ENCODE measurements around the gene ZNF74.

The ZNF74 gene

DNA sequence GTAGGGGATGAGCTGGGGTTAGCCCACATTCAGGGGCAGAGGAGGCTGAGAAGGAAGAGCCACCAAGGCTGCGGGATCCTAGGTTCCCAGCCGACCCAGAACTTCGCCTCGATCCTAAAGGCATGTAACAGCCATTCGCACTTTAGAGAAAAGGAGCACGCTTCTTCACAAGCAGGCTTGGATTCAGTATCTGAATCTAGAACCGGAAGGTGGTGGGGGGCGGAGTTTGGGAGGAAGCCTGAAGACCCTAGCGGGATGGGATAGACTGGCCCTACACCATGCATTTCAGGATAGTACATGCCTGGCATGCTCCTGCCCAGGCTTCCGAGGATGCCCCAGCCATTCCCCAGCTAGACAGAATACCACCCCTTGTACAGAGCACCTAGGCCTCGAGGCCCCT is 39.2 kb downstream of the ZNF74 start:
- TF ChIP-seq CTCF (IDR thresholded peaks at IDR 0.05; ENCODE audit: low read depth, low read length, missing control alignments), result no peak
- no peak for DNase-seq (ENCODE audit: extremely low read depth, low read depth)
- no peak overlapping the region for H3K4me3 ChIP-seq (replicated peaks; ENCODE audit: low read depth, low read length)

DNA sequence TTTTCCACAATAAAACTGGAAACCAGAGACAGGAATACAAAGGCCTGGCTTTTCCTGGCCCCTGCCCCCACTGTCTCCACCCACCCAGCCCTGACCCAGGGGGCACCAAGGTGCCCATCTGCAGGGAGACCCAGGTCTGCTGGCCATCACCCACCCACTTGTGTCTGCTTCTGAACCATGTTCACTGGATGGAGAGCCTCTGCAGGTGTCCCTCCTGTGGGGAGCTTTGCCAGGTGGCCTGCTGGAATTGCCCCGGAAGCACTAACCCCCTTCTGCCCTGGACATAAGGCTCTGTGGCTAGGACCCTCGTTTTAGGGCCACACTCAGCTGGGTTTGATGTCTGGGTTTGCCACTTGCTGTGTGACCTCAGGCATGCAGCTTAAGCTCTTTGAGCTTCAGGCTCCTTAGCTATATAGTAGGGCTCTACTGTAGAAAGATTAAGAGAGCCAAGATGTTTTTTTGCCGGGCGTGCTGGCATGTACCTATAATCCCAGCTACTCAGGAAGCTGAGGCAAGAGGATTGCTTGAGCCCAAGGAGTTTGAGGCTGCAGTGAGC is 39.8 kb downstream of the ZNF74 start:
- no peak for DNase-seq (ENCODE audit: extremely low read depth, low read depth)
- no peak overlapping the region for H3K4me3 ChIP-seq (replicated peaks; ENCODE audit: low read depth, low read length)
- TF ChIP-seq CTCF (IDR thresholded peaks at IDR 0.05; ENCODE audit: low read depth, low read length, missing control alignments), result no peak

DNA sequence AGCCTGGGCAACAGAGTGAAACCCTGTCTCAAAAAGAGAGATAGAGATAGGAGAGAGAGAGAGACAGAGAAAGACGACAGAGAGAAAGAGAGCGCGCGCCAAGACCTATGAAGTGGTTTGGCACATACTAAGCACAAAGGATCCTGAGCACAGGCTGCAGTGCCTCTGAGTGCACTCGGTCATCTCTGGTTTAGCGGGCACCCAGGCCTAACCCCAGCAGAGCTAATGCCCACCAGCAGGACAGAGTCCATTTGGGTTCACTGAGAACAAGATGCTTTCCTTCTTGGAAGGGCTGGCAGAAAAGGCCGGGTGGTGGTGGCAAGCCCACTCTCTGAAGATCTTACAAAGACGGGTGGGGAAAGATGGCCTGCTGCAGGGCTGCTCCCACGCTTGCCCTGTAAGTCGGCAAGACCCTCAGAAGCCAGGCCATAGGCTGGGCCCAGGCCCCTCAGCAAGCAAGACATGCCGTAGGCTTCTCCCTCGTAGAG is 40.4 kb downstream of the ZNF74 start:
- no peak overlapping the region for H3K4me3 ChIP-seq (replicated peaks; ENCODE audit: low read depth, low read length)
- DNase-seq (ENCODE audit: extremely low read depth, low read depth), result no peak
- TF ChIP-seq CTCF (IDR thresholded peaks at IDR 0.05; ENCODE audit: low read depth, low read length, missing control alignments), result no peak

DNA sequence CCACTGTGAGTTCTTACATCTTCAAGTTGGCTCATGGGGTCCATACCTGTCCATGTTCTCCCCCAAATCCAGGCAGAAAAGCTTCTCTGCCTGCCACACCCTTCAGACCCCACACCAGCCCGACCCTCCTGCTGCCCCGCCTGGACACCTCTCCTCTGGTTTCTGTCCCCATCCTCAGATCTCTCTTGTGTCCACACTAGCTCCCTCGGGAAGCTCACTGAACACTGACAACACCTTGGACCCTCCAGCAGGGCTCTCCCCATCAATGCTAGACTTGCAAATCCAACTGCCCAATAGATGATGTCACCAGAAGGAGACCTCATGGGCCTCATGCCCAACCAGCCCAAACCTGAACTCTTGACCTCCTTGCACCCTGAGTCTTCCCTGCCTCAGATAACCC is 40.8 kb downstream of the ZNF74 start:
- H3K4me3 ChIP-seq (replicated peaks; ENCODE audit: low read depth, low read length), result no peak overlapping the region
- no peak for TF ChIP-seq CTCF (IDR thresholded peaks at IDR 0.05; ENCODE audit: low read depth, low read length, missing control alignments)
- no peak for DNase-seq (ENCODE audit: extremely low read depth, low read depth)

- DNase-seq (ENCODE audit: extremely low read depth, low read depth), result no peak
These were observed 41.7 kb downstream of the ZNF74 start for GRCh38 chr22:20435436-20436306.

GRCh38 chr22:20436307-20436767 is 42.4 kb downstream of the ZNF74 start:
- TF ChIP-seq CTCF (IDR thresholded peaks at IDR 0.05; ENCODE audit: low read depth, low read length, missing control alignments), result no peak
- peak overlapping the region; percentile 79 for H3K4me3 ChIP-seq (replicated peaks; ENCODE audit: low read depth, low read length)
- no peak for DNase-seq (ENCODE audit: extremely low read depth, low read depth)

More at GRCh38 chr22:20435436-20436306, 41.7 kb downstream of the ZNF74 start:
- H3K4me3 ChIP-seq (replicated peaks; ENCODE audit: low read depth, low read length), result peak overlapping the region; percentile 79
- TF ChIP-seq CTCF (IDR thresholded peaks at IDR 0.05; ENCODE audit: low read depth, low read length, missing control alignments), result no peak
